Lower leg skin (tissue), 3 donors: Measurements from ENCODE around the gene MSH2.

Source experiments
- POLR2A ChIP-seq, 2 donors: fragments of 450-650 bp; IDR thresholded peaks; one replicate each; pipeline ENCODE4 v1.6.1; 2016 to 2017; ENCODE audit warnings: antibody characterized with exemption in 2 of 2, mild to moderate bottlenecking in 1 of 2, moderate library complexity in 1 of 2
- TF ChIP-seq, protein P1 (sequence below), 3 donors: fragments of 450-650 bp; IDR thresholded peaks; one replicate each; pipeline ENCODE4 v1.5.1; 2016; ENCODE audit warnings: antibody characterized with exemption in 3 of 3, mild to moderate bottlenecking in 3 of 3, moderate library complexity in 2 of 3

DNA sequence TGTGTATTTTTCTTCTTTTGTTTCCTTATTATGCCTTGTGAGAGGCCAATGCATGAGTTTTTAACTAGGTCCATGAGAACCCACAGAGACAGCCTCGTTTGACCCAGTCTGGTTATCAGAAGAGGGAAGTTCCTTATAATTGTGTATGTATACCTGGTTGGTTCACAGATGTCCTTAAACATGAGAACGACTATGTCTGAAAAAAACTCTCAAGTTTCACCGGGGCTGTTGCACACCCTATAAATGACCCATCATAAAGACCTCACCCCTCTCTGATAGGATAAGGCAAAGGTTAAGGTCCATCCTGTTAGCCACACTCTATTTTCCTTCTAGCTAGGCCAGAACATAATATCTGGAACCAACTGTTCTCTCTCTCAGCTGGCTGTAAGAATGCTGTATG lies 42.7 kb upstream of the MSH2 start:
- TF ChIP-seq, protein P1, sequence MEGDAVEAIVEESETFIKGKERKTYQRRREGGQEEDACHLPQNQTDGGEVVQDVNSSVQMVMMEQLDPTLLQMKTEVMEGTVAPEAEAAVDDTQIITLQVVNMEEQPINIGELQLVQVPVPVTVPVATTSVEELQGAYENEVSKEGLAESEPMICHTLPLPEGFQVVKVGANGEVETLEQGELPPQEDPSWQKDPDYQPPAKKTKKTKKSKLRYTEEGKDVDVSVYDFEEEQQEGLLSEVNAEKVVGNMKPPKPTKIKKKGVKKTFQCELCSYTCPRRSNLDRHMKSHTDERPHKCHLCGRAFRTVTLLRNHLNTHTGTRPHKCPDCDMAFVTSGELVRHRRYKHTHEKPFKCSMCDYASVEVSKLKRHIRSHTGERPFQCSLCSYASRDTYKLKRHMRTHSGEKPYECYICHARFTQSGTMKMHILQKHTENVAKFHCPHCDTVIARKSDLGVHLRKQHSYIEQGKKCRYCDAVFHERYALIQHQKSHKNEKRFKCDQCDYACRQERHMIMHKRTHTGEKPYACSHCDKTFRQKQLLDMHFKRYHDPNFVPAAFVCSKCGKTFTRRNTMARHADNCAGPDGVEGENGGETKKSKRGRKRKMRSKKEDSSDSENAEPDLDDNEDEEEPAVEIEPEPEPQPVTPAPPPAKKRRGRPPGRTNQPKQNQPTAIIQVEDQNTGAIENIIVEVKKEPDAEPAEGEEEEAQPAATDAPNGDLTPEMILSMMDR (IDR thresholded peaks at IDR 0.05), result no peak
- no peak for TF ChIP-seq POLR2A (IDR thresholded peaks at IDR 0.05)
